ENCODE data around the gene THYN1.

GRCh38 chr11:134270250-134270714, 17.1 kb upstream of the THYN1 start:
- TF ChIP-seq, protein P1, sequence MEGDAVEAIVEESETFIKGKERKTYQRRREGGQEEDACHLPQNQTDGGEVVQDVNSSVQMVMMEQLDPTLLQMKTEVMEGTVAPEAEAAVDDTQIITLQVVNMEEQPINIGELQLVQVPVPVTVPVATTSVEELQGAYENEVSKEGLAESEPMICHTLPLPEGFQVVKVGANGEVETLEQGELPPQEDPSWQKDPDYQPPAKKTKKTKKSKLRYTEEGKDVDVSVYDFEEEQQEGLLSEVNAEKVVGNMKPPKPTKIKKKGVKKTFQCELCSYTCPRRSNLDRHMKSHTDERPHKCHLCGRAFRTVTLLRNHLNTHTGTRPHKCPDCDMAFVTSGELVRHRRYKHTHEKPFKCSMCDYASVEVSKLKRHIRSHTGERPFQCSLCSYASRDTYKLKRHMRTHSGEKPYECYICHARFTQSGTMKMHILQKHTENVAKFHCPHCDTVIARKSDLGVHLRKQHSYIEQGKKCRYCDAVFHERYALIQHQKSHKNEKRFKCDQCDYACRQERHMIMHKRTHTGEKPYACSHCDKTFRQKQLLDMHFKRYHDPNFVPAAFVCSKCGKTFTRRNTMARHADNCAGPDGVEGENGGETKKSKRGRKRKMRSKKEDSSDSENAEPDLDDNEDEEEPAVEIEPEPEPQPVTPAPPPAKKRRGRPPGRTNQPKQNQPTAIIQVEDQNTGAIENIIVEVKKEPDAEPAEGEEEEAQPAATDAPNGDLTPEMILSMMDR (IDR thresholded peaks at IDR 0.05; ENCODE audit: low read depth, low read length, missing input control), result no peak
- TF ChIP-seq RAD21 (IDR thresholded peaks at IDR 0.05) (no peak), ZBTB33 (IDR thresholded peaks at IDR 0.05) (no peak)

All from liver (tissue), 3 donors.